Stimulated activated CD8-positive, alpha-beta memory T cell treated with anti-CD3 and anti-CD28 coated beads, Interleukin-4, amount 100 ng/mL, for 24 hours (primary cell): Measurements from ENCODE around the gene PIP5K1B.

Experiments used
- DNase-seq: peaks from one replicate; pipeline ENCODE4 v3.0.0-alpha.2; 2020; ENCODE audit warnings: low read depth

The PIP5K1B gene

DNA sequence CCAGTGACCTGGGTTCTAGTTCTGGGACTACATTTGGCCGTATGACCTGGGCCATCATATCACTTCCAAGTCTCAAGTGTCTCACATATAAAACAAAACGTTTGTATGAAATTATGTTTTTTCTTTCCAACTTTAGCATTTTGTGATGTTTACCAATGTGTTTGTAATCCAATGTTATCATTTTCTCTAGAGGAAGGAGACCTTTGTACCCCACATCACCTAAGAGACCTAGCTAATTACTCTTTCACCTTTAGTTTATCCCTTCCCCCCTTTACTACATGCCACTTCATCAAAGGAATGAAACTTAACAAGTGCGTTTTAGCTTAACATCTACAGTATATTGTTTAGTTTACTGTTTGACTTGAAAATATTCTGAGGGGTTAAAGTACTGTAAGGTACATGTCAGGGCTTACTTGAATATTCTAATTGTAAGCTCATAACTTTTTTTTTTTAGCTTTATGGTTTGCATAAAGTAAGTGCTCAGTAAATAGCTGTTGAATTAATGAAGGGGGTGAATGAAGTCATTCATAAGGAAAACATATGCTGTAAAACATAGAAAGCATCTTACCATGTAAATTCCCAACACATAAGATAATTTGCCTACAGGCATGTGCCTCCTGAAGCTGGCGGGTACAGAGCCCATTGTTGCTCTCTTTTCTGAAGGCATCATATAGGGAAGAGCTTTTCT, 2.9 kb downstream of the PIP5K1B start:
- DNase-seq, result no peak

DNA sequence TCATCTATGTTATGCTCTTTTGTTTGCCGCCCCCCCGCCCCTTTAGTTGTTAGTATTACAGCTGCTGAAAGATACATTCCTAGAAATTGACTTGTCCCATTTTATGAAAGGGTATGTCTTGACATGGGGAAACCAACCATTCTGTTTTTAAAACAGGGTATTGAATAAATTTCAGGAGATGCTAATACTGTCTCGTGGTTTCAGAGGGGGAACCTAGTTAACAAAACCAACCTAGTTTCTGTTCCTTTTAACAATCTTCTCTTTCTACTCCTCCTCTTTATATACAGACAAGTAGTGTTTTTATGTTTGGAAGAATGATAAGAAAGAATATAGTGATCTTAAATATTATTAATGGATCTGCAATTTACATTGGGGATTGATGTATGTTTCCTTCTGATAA, 3.5 kb downstream of the PIP5K1B start:
- no peak for DNase-seq

DNA sequence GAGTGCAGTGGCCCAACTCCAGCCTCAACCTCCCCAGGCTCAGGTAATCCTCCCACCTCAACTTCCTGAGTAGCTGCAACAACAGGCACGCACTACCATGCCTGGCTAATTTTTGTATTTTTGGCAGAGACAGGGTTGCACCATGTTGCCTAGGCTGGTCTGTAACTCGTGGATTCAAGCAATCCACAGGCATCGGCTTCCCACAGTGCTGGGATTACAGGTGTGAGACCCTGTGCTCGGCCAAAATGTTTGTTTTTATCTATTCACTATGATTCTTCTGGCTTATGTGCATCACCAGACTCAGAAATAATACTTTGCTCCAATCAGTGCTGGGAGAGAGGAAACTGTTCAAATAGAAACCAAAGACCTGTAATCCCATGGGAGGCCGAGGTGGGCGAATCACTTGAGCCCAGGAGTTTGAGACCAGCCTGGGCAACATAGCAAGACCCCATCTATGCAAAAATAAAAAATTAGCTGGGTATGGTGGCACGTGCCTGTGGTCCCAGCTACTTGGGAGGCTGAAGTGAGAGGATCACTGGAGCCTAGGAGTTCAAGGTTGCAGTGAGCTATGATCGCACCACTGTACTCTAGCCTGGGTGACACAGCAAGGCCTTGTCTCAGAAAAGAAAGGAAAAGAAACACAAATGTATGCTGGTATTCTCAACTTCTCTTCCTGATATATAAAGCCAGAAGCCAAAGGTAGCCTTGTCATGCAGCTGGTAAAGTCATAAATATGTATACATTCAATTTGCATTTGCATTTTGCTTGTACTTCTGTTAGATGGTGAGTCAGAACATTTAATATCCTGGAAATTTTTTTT, 4.5 kb downstream of the PIP5K1B start:
- no peak for DNase-seq

DNA sequence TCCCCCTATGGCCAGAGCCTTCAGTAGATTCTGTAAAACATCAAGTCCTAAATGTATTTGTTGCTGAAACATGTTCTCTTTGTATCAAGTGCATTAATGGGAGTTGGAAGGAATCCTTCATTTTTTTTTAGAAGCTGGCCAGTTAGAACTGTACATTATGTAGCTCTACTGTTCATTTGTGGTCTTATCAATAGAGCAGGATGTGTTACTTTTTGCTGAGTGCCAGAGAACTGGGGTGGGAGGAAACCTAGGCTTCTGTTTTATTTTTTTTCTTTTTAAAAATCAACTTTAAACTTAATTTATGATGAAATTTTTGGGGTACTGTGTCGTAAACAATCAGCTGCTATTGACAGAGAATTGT, 5.1 kb downstream of the PIP5K1B start:
- no peak for DNase-seq

DNA sequence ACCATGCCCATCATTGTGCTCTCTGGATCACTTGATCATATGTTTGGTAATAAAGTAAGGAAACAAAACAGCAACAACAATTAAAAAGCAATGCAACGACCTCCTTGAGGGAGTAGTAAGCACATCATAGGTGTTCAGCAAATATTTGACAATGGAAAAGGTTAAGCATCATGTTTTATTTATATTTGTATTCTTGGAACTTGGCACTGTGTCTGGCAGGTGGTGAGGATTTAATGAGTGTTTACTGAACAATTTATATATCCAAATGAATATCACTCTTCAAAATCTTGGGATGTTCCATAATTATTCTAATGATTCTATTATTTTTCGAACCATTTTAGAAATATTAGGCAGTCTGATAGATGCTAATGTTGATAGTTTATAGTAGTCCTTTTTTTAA, 6.2 kb downstream of the PIP5K1B start:
- no peak for DNase-seq

DNA sequence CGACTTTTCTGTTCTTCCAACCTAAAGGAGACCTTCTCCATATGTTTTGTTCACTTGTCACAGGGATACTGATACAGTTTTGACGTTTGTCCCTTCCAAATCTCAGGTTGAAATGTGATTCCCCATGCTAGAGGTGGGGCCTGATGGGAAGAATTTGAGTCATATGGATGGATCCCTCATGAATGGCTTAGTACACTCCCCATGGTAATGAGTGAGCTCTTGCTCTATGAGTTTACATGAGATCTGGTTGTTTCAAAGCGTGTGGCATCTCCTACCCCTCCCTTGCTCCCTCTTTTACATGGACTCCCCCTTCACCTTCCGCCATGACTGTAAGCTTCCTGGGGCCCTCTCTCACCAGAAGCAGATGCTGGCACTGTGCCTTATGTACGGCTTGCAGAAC, 6.9 kb downstream of the PIP5K1B start:
- DNase-seq, result no peak

DNA sequence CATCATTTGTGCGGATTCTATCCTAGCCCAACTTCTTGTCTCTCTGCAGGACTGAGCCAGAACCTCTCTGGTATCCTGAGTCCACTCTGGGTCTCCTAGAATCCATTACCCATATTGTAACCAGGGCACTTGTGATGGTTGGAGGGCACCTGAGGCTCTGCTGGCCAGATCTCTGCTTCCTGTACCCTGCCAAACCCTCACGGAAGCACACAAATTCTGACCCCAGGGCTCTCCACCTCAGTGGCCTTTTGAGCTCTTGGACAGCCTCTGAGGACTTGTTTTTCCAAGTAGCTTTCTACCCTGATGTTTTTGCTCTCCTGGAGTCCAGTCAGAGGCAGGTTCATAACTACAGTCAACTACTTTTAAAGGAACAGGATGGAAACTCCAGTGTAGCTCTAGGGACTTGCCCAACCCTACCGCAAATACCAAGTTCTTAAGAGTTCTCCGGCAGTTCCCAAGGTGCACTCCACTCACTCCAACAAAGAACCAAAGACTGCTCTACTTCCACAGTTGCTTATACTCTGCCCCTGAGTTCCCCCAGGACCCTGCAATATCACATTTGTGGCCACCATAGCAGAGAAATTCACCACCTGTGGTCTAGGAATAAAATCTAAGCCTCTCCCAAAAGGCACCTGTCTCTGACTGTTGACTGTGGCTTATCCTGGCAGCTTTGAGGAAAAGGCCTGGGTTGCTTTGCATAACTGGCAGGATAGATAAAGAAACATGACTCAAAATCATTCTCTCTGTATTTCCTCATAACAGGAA, 9.6 kb downstream of the PIP5K1B start:
- DNase-seq, result no peak

DNA sequence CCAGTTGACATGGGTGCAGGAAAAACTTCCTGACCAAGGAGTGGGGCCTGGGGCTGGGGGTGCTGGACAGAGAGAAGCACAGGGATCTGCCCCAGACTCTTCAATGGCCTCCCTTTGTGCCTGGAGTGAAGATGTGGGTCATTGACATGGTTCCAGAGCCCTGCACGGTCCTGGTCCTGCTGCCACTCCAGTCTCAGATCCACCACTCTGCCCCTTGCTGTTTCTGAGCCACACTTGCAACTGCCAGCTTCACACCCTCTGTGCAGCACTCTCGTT, 10.1 kb downstream of the PIP5K1B start:
- DNase-seq, result no peak

DNA sequence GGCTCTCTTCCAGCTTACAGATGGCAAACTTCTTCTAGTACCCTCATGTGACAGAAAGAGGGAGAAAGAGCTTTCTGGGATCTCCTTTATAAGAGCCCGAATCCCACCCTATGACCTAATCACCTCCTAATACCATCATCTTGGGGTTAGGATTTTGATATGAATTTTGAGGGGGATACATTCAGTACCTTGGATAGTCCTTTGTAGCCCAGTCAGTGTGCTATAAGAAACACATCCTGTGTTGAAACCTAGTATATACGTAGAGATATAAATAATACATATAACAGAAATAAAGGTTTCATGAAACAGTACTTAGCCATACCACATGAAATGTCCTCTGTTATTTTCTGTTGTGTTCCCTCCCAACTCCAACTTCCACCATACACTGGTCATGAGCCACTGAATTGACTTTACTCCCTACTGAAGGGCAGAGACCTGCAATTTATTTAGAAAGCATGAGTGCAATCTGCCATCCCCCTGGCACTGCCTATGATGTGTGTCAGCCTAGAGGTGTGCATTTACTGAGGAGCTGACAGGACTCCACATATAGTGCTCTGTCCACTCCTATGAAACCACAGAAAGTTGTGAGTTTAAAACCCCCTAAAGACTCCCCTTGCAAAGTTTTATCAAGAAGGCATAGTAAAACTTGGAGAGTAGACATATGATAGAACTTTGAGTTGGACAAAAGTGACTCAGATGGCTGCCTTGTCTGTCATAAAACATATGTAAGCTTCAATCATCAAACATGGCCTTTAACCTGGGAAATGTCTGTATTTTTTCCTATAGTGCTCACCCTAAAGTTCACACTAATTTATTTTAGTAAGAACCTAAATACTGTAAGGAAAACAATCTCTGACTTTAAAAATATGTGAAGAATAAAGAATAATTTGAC, 12.8 kb downstream of the PIP5K1B start:
- no peak for DNase-seq

DNA sequence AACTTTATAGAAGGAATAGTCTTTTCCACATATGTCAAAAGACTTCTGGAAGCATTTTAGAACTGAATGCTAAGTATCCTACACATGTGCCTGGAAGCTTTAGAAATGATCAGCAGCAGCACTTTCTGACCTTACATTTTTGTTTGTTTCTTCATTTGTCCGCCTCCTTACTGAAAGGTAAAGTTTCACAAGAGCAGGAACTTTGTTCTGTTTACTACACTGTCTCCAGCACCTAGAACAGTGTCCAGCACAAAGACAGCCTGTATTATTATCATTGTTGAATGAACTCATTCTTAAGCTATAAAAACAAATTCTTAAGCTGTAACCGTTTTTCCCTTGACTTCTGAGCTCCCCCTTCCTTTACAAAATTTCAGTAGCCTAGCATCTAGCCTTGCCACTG, 14.8 kb downstream of the PIP5K1B start:
- DNase-seq, result no peak

DNA sequence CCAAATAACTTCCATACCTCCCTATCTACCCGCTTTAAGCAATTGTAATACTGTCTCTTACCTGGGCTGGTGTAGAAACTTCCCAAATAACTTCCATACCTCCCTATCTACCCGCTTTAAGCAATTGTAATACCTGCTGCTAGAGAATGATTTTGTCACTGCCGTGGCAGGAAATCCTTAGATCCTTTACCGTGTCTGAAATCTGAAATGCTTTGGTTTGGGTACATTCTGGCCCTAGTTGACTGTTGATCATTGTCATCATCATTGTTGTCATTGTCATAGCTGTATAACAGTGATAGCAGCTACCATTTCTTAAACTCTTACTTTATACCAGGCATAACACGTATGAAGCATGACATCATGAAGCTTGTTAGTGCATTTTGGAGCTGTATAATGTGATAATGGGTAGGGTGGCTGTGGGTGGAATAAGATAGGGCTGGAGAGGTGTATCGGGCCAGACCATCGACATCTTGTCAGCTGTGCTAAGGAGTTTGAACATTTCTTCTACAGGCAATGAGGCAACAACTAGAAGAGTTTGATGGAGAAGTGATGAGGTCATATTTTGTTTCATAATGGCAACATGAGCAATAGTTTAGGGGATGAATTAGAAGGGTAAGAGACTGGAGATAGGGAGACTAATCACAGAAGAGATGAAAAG, 15.7 kb downstream of the PIP5K1B start:
- DNase-seq, result no peak

DNA sequence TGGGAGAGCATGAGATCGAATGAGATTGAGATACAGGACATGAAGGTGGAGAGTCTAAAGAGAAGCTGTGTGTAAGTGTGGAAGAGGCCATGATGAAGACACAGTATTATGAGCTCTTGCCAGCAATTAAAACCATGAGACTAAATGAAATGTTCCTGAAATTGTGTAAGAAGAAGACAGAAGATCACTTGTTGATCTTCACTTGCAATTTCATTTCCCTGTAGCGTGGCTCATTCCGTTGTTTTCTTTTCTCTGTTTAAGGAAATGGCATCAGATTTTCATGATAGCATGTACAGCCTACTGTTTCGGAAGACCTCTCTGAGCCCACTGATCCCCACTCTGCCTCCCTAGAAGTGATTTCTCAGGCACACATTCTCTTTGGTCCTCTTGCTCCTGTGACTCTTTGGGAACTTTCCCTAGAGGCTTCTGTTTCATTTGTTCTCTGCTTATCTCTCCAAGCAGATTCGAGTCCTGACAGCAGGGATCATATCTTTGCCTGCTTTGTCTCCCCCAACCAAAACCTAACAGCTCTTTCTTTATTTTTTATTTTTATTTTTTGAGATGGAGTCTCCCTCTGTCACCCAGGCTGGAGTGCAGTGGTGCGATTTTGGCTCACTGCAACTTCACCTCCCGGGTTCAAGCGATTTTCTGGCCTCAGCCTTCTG, 16.8 kb downstream of the PIP5K1B start:
- DNase-seq, result no peak

DNA sequence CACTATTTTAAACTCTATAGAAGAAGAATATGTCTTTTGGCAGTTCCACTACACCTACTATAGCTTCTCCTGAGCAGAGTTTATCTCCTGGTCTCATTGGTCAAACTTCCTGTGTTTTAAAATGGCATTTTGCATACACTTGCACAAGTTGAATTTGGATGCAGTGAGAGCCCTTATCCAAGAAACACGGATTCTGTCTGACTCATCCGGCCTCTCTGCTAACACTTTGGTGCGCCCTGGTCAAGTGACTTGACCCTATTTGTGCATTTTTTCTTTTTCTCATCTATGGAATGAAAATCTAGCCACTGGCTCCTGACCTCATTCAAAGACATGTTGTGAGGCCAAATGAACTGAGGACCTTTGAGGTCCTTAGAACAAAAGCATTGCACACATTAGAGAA, 20.0 kb downstream of the PIP5K1B start:
- DNase-seq, result no peak

DNA sequence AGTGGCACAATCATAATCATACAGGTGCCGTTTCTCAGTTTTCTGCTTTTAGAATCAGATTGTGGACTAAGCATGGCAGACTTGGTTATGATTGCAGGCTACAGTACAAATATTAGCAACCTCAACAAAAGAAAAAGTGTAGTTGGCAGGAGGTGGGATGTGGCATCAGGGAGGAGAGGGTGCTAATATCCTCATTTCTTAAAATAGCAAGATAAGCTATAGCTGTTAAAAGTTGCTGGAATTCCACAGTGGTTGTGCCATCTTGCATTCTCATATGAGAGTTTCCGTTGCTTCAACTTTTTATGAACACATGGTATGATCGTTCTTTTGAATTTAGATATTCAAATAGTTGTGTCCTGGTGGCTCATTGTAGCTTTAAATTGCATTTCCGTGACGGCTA, 21.4 kb downstream of the PIP5K1B start:
- no peak for DNase-seq

DNA sequence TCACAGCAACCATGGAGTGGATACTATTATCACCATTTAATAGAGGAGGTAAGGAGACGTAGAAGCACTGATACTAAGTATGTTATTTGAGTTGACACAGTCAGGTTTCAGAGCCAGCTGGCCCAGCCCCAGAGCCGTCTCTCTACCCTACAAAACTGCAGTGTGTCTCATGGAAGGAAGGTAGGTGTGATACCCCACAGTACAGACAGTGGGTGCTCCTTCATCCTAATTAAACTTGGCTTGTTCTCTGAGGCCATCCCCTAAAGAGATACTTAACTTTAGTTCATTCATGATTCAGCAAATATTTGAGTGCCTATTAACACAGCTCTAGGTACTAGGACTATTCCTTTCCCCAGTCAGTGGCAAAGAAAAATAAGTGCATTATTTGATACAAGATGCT, 22.6 kb downstream of the PIP5K1B start:
- no peak for DNase-seq

DNA sequence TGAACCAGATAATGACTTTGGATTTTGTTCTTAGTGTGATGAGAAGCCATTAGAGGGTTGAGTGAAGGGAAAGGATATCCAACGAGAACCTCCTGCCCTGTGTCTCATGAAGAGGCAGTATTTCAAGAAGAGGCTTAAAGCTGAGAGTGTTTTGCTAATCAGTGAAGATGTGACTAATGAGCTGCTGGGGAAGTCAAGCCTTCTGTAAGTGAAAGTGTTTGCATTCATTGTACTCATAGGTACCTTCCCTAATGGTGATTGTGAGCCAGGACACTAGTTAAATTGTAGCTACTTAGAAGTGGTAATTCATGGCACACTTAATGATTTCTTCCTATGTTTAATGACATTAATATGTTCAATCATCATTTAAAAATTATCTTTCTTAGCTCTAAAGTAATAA, 23.7 kb downstream of the PIP5K1B start:
- DNase-seq, result no peak

DNA sequence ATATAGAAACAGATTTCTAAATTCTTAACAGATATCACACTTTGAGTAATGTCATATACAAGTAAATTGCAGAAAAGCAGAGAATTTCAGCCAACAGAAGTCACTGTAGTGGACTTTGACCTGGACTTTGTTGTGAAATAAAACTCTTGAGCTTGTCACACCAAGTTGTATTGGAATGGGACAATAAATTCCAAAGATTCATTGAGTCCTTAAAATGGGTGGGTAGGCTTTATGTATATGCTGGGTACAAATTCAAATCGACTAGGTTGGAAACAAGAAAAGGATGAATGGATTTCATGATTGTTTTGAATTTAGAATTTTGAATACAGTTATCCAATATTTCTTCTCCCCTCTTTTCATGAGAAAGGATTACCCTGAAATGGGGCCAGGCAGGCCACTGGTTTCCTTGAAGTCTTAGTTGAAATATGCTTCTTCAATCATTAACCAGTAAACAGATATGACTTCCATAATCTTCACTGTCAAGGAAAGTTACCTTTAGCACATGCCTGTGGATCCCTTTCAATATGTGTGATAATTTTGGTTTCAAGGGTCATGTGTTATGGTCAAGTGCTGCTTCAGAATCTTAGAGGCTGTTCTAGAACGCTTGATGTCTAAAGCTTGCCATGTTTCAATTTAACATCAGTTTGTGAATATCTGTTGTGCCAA, 25.7 kb downstream of the PIP5K1B start:
- DNase-seq, result no peak

DNA sequence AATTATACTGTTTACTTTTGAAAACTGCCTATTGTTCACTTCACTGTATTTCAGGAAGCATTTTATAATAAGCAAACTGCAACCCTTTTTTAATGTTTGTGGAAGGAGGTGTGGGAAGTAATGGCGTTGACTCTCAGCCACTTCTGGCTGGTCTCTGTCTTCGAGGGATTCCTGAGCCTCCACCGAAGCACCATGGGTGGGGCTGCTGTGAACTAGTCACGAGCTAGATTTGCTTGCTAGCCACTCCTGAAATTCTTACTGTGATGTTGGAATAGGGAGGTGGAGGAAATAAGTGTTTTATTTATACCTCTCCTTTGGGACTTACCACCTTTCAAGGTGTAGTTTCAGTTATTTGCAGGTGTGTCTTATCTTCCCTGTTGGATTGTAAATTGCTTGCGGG, 26.8 kb downstream of the PIP5K1B start:
- no peak for DNase-seq

DNA sequence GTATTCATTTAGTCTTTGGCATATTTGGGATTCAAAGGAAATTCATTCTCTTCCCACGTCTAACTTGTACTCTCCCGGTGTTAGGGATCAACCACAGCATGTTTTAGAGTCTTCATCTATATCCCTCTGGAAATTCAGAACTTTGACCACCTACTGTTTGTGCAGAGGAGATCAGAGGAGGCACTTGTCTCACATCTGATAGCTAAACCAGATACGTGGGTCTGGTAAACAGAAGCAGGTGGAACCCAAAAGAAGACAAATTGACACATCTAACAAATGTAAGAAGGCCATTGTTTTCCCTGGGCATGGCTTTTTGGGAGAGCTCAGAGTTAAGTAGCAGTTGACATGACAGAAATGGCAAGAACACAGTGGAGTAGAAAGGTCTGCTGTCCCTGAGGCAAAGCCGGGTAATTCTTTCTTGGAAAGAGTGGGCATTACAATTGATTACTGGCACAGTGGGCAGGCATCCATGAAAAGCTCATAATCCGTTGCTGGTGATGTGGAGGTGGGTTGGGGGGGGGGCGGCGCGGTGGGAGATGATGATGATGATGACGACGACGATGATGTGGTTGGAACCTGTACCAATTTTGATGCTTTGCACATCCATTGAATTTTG, 27.5 kb downstream of the PIP5K1B start:
- no peak for DNase-seq

DNA sequence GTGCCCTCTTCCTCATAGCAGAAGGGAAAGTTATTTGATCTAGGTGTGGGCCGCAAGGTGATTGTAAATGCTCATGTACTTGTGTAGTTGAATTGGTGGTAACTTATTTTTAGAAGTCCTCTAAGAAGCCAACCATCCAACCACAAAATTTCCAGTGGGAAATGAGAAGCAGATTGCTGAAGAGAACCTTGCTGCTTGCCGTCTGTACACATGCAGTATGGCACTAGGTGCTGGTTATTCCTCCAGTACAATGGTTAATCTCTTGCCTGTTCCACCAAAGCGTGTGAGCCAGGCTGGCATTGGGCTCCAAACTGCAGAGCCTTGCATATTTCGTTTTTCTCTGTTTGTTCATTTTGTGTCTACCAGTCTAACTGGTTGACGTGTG, 28.0 kb downstream of the PIP5K1B start:
- DNase-seq, result no peak
